ENCODE data around the gene ANKRD13D. TPM values are rescaled to one million over a fixed set of nuclear protein-coding genes. Genes with fewer than 3 reads are reported as not detected.

The ANKRD13D gene
- total and polyA plus RNA-seq, 2 of the 8 experiments (the other 6 are each of a cell fraction or from before 2014, with no cell fraction given), result 24.9 to 26.5 TPM

DNA sequence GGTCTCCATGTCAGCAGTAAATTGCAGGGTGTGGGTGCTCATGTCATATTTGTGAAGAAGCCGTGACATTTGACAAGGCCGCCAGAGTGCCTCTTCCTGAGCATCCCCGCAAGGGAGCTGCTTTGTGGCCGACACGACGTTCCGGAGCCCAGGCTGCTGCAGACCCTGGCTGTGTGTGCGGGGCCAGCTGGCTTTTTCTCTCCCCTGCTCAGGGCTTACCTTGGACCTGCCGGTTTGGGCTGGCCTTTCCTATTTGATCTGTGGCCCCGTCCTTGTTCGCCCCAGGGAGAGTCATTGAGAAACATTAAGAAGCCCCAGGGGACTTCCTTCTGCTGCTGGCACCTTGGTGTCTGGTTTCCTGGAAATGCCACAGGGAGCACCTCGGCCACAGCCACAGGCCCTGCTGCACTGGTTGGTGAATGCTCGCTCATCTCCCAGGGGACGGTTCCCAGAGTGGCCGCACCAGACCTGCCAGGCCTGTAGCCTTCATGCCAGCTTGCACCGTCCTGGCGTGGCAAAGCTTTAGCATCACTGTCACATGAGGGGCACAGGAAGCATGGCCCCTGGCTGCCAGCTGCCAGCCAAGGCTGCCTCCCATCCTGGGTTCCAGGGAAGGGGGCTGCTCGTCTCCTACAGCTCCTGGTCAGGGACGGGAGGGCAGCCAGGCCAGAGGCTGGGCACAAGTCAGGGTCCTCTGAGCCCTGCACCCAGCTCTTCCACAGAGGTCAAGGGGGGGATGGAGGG lies 17.4 kb upstream of the ANKRD13D start (continued):
- TF ChIP-seq, protein P1, sequence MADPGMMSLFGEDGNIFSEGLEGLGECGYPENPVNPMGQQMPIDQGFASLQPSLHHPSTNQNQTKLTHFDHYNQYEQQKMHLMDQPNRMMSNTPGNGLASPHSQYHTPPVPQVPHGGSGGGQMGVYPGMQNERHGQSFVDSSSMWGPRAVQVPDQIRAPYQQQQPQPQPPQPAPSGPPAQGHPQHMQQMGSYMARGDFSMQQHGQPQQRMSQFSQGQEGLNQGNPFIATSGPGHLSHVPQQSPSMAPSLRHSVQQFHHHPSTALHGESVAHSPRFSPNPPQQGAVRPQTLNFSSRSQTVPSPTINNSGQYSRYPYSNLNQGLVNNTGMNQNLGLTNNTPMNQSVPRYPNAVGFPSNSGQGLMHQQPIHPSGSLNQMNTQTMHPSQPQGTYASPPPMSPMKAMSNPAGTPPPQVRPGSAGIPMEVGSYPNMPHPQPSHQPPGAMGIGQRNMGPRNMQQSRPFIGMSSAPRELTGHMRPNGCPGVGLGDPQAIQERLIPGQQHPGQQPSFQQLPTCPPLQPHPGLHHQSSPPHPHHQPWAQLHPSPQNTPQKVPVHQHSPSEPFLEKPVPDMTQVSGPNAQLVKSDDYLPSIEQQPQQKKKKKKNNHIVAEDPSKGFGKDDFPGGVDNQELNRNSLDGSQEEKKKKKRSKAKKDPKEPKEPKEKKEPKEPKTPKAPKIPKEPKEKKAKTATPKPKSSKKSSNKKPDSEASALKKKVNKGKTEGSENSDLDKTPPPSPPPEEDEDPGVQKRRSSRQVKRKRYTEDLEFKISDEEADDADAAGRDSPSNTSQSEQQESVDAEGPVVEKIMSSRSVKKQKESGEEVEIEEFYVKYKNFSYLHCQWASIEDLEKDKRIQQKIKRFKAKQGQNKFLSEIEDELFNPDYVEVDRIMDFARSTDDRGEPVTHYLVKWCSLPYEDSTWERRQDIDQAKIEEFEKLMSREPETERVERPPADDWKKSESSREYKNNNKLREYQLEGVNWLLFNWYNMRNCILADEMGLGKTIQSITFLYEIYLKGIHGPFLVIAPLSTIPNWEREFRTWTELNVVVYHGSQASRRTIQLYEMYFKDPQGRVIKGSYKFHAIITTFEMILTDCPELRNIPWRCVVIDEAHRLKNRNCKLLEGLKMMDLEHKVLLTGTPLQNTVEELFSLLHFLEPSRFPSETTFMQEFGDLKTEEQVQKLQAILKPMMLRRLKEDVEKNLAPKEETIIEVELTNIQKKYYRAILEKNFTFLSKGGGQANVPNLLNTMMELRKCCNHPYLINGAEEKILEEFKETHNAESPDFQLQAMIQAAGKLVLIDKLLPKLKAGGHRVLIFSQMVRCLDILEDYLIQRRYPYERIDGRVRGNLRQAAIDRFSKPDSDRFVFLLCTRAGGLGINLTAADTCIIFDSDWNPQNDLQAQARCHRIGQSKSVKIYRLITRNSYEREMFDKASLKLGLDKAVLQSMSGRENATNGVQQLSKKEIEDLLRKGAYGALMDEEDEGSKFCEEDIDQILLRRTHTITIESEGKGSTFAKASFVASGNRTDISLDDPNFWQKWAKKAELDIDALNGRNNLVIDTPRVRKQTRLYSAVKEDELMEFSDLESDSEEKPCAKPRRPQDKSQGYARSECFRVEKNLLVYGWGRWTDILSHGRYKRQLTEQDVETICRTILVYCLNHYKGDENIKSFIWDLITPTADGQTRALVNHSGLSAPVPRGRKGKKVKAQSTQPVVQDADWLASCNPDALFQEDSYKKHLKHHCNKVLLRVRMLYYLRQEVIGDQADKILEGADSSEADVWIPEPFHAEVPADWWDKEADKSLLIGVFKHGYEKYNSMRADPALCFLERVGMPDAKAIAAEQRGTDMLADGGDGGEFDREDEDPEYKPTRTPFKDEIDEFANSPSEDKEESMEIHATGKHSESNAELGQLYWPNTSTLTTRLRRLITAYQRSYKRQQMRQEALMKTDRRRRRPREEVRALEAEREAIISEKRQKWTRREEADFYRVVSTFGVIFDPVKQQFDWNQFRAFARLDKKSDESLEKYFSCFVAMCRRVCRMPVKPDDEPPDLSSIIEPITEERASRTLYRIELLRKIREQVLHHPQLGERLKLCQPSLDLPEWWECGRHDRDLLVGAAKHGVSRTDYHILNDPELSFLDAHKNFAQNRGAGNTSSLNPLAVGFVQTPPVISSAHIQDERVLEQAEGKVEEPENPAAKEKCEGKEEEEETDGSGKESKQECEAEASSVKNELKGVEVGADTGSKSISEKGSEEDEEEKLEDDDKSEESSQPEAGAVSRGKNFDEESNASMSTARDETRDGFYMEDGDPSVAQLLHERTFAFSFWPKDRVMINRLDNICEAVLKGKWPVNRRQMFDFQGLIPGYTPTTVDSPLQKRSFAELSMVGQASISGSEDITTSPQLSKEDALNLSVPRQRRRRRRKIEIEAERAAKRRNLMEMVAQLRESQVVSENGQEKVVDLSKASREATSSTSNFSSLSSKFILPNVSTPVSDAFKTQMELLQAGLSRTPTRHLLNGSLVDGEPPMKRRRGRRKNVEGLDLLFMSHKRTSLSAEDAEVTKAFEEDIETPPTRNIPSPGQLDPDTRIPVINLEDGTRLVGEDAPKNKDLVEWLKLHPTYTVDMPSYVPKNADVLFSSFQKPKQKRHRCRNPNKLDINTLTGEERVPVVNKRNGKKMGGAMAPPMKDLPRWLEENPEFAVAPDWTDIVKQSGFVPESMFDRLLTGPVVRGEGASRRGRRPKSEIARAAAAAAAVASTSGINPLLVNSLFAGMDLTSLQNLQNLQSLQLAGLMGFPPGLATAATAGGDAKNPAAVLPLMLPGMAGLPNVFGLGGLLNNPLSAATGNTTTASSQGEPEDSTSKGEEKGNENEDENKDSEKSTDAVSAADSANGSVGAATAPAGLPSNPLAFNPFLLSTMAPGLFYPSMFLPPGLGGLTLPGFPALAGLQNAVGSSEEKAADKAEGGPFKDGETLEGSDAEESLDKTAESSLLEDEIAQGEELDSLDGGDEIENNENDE (IDR thresholded peaks at IDR 0.05; ENCODE audit: insufficient replicate concordance, low read length), result no peak
- TF ChIP-seq POU5F1 (IDR thresholded peaks at IDR 0.05; ENCODE audit: low read depth, low read length) (no peak), FOSL1 (IDR thresholded peaks at IDR 0.05; ENCODE audit: insufficient read depth, low read depth, low read length) (no peak), POLR2AphosphoS5 (IDR thresholded peaks at IDR 0.05; ENCODE audit: low read depth, low read length) (no peak)
